KMS-11 (cell line): Measurements from ENCODE around the gene PNKD.

ENCODE experiments used
- H2AFZ ChIP-seq: fragments of 200-600 bp; sonication (generic); 2 replicates; pipeline ENCODE4 v1.6.1; 2016; ENCODE audit warnings: antibody characterized with exemption, mixed run types, low read depth
- H3K27ac ChIP-seq: fragments of 200-600 bp; sonication (generic); 2 replicates; pipeline ENCODE4 v1.6.1; 2016; ENCODE audit warnings: mild to moderate bottlenecking, mixed run types
- H3K27me3 ChIP-seq: fragments of 200-600 bp; sonication (generic); 2 replicates; pipeline ENCODE4 v1.6.1; 2017; ENCODE audit warnings: mild to moderate bottlenecking, low read depth, mixed run types, moderate library complexity; ENCODE audit not compliant: insufficient read depth
- H3K36me3 ChIP-seq: fragments of 200-600 bp; sonication (generic); 2 replicates; pipeline ENCODE4 v1.6.1; 2017; ENCODE audit warnings: mild to moderate bottlenecking, mixed run types; ENCODE audit not compliant: insufficient read depth
- H3K4me1 ChIP-seq: fragments of 200-600 bp; sonication (generic); 2 replicates; pipeline ENCODE4 v1.6.1; 2016; ENCODE audit warnings: mild to moderate bottlenecking, low read depth, mixed run types; ENCODE audit not compliant: poor library complexity, severe bottlenecking
- H3K4me2 ChIP-seq: fragments of 200-600 bp; sonication (generic); 2 replicates; pipeline ENCODE4 v1.7.0; 2016; ENCODE audit warnings: mild to moderate bottlenecking, mixed run types
- H3K4me3 ChIP-seq: fragments of 200-600 bp; sonication (generic); IDR thresholded peaks from 2 replicates; pipeline ENCODE4 v1.6.1; 2017; ENCODE audit warnings: low read depth, low read length, mixed read lengths; ENCODE audit not compliant: insufficient read depth
- H3K79me2 ChIP-seq: fragments of 200-600 bp; sonication (generic); 2 replicates; pipeline ENCODE4 v1.6.1; 2016; ENCODE audit warnings: low read depth, mixed run types; ENCODE audit not compliant: insufficient read depth
- H3K9ac ChIP-seq: fragments of 200-600 bp; sonication (generic); 2 replicates; pipeline ENCODE4 v1.6.1; 2016; ENCODE audit warnings: mild to moderate bottlenecking, mixed run types
- H4K20me1 ChIP-seq: fragments of 200-600 bp; sonication (generic); 2 replicates; pipeline ENCODE4 v1.6.1; 2016; ENCODE audit warnings: mild to moderate bottlenecking, mixed run types; ENCODE audit not compliant: insufficient read depth
- TF ChIP-seq, protein P1 (sequence below): fragments of 200-600 bp; sonication (generic); conservative IDR thresholded peaks from 2 replicates; pipeline ENCODE4 v1.6.1; 2017; ENCODE audit warnings: low read depth, mild to moderate bottlenecking, antibody characterized with exemption, low read length, moderate library complexity, mixed read lengths

PNKD gene

DNA sequence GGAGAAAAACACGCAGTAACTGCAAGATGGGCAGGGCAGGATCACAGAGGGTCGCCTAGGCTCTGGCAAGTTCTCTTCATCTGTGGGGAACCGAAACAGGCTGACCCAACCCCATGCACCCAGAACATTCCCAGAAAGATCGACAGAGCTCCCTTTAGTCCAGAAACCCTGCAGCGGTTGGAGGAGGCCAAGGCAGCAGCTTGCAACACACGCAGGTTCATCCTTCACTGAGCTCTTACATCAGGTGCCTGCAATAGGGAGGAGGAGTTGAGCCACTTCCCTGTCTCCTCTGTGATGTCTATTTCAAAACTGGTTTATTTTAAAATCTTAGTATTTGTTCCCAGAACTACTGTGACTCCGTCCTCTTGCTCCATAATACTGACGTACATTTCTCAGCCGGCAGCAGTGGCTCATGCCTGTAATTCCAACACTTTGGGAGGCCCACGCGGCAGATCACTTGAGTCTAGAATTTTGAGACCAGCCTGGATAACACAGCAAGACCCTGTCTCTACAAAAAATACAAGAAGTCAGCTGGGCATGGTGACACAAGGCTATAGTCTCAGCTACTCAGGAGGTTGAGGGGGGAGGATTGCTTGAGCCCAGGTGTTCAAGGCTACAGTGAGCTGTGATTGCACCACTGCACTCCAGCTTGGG, 100.2 kb downstream of the PNKD start:
- H3K4me2 ChIP-seq = no peak overlapping the region
- no peaks in the 10 kb centered on the region for H3K27me3 ChIP-seq
- H3K36me3 ChIP-seq = no peaks in the 10 kb centered on the region
- no peaks in the 10 kb centered on the region for H3K79me2 ChIP-seq
- H4K20me1 ChIP-seq = no peaks in the 10 kb centered on the region
- no peak overlapping the region for H3K9ac ChIP-seq
- H2AFZ ChIP-seq = no peak overlapping the region
- H3K27ac ChIP-seq = no peak overlapping the region
- H3K4me3 ChIP-seq = no peak overlapping the region
- TF ChIP-seq, protein P1, sequence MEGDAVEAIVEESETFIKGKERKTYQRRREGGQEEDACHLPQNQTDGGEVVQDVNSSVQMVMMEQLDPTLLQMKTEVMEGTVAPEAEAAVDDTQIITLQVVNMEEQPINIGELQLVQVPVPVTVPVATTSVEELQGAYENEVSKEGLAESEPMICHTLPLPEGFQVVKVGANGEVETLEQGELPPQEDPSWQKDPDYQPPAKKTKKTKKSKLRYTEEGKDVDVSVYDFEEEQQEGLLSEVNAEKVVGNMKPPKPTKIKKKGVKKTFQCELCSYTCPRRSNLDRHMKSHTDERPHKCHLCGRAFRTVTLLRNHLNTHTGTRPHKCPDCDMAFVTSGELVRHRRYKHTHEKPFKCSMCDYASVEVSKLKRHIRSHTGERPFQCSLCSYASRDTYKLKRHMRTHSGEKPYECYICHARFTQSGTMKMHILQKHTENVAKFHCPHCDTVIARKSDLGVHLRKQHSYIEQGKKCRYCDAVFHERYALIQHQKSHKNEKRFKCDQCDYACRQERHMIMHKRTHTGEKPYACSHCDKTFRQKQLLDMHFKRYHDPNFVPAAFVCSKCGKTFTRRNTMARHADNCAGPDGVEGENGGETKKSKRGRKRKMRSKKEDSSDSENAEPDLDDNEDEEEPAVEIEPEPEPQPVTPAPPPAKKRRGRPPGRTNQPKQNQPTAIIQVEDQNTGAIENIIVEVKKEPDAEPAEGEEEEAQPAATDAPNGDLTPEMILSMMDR = no peak
- H3K4me1 ChIP-seq = no peaks in the 10 kb centered on the region

DNA sequence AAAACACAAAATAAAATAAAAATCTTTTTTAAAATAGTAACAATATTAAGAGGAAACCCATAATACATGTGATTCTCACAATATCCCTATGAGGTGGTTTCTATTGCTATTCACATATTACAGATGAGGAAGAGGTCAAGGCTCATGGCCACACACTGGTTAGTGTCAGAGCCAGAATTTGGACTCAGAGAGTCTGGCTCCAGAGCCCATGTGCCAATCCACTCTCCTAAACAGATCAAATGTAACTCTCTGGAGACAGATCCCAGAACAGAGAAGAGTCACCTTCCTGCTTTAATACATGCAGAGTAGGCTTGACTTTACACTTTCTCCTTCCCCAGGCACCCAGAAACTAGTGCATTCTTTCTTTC, 101.6 kb downstream of the PNKD start:
- Histone ChIP-seq H3K4me1 (no peaks in the 10 kb centered on the region), H3K27me3 (no peaks in the 10 kb centered on the region), H3K4me2 (no peak overlapping the region), H4K20me1 (no peaks in the 10 kb centered on the region), H3K79me2 (no peaks in the 10 kb centered on the region), H3K9ac (no peak overlapping the region), H3K36me3 (no peaks in the 10 kb centered on the region), H3K4me3 (no peak overlapping the region), H3K27ac (no peak overlapping the region), H2AFZ (no peak overlapping the region)
- TF ChIP-seq, protein P1 = no peak

DNA sequence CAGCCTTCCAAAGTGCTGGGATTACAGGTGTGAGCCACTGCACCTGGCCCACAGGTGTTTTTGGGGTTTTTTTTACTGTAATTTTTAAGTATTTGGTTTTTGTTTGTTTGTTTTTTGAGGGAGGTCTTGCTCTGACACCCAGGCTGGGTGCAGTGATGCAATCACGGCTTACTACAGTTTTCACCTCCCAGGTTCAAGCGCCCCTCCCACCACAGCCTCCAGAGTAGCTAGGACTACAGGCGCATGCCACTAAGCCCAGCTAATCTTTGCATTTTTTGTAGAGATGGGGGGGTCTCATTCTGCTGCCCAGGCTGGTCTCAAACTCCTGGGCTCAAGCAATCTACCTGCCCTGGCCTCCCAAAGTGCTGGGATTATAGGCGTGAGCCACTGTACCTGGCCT, 104.5 kb downstream of the PNKD start:
- Histone ChIP-seq H3K9ac (no peak overlapping the region), H3K4me1 (no peaks in the 10 kb centered on the region), H3K27me3 (no peaks in the 10 kb centered on the region), H4K20me1 (no peaks in the 10 kb centered on the region), H3K36me3 (no peaks in the 10 kb centered on the region), H3K79me2 (no peaks in the 10 kb centered on the region), H3K4me3 (no peak overlapping the region), H3K4me2 (no peak overlapping the region), H2AFZ (no peak overlapping the region), H3K27ac (no peak overlapping the region)
- TF ChIP-seq, protein P1 = no peak

DNA sequence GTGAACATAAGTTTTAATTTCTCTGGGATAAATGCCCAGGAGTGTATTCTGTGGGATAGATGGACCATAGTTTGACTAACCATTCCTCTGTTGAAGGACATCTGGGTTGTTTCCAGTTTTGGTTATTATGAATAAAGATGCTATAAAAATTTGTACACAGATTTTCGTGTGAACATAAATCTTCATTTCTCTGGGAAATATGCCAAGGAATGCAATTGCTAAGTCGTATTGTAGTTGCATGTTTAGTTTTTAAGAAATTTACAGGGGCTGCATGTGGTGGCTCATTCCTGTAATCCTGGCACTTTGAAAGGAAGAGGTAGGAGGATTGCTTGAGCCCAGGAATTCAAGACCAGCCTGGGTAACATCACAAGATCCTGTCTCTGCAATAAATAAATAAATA, 104.9 kb downstream of the PNKD start:
- Histone ChIP-seq H3K4me2 (no peak overlapping the region), H3K27me3 (no peaks in the 10 kb centered on the region), H3K36me3 (no peaks in the 10 kb centered on the region), H3K4me1 (no peaks in the 10 kb centered on the region), H3K9ac (no peak overlapping the region), H3K27ac (no peak overlapping the region), H3K4me3 (no peak overlapping the region), H2AFZ (no peak overlapping the region), H4K20me1 (no peaks in the 10 kb centered on the region), H3K79me2 (no peaks in the 10 kb centered on the region)
- TF ChIP-seq, protein P1 = no peak
